ENCODE data around the gene NAA40. TPM values are rescaled to one million over a fixed set of nuclear protein-coding genes. Genes with fewer than 3 reads are reported as not detected.
A peak's percentile ranks its signal among the peaks of the same experiment; 100 is the strongest.

NAA40 gene
- total RNA-seq, 1 experiment from 2014 or later: 44.4 TPM

DNA sequence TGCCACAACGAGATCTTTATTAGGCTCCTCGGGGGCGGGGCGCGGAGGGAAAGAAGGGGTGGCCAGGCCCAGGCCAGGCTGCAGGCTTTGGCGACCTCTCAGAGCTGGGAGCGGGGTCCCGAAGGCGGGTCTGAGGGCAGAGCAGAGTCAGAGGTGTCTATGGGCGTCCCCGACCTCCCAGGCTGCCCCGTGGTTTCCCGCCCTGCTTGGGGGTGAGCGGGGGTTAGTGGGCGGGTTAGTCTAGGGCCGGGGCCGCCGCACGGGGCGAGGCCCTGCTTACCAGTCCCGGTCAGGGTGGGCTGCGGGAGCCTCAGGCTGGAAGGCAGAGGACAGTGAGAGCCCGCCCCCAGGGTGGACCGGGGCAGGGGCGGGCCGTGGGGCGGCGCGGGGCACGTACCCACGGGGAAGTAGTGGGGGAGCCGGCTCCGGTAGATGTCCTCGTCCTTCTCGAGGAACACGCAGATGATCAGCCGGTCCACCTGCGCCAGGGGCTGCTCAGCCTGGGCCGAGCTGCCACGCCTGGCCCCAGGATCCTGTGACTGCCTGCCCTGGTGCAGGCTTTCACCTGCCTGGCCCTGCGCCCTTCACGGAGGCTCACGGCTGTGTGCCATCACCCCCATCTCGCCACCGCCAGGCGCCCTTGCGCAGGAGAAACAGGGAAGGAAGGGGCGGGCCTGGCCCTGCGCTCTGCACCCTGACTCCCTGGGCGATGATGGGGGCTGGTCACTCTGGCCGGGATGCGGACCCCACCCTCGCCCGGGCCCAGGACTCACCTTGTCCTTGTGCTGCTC lies 60.0 kb downstream of the NAA40 start:
- no CpG with 5 or more reads among the region's 54 CpGs for WGBS (ENCODE audit: extremely low coverage, insufficient read length, low lambda C conversion rate)

More for the DNA sequence above, 60.0 kb downstream of the NAA40 start:
- peak overlapping the region; percentile 29 for H3K4me2 ChIP-seq (ENCODE audit: insufficient read depth, insufficient read length, low read length)
- no peak overlapping the region for H3K4ac ChIP-seq (ENCODE audit: low read depth, low read length)
- H3K14ac ChIP-seq (ENCODE audit: insufficient read depth, low read length): no peak overlapping the region
- H3K79me1 ChIP-seq (ENCODE audit: insufficient read depth, low read depth, low read length, poor library complexity, severe bottlenecking): no peaks in the 10 kb centered on the region
- peak overlapping the region in 1 of 3 experiments; percentile 81; a peak in 3 of 7 replicates for H3K27ac Mint-ChIP-seq
- H4K20me1 ChIP-seq (ENCODE audit: control insufficient read depth, insufficient read depth, insufficient read length): no peaks in the 10 kb centered on the region
- no peak overlapping the region for H3K56ac ChIP-seq (ENCODE audit: insufficient read length, low read depth, low read length)
- H2BK120ac ChIP-seq (ENCODE audit: low read depth, low read length, poor library complexity, severe bottlenecking): no peak overlapping the region
- H4K91ac ChIP-seq (ENCODE audit: insufficient read length, low read depth, low read length): no peak overlapping the region
- H2AK5ac ChIP-seq (ENCODE audit: insufficient read length, low read length): no peak overlapping the region
- H3K79me2 ChIP-seq (ENCODE audit: insufficient read depth, low read length): no peaks in the 10 kb centered on the region
- H3K9ac ChIP-seq (ENCODE audit: extremely low read depth, insufficient read length, low read length): no peak overlapping the region
- H3K9me3 Mint-ChIP-seq: no peaks in the 10 kb centered on the region
- H3K4me1 ChIP-seq (ENCODE audit: insufficient read depth, low read length): no peaks in the 10 kb centered on the region
- no peak overlapping the region for H2AFZ ChIP-seq (ENCODE audit: low read length)
- H2BK15ac ChIP-seq (ENCODE audit: low read depth, low read length): no peak overlapping the region
- H2BK20ac ChIP-seq (ENCODE audit: low read depth, low read length, poor library complexity, severe bottlenecking): no peak overlapping the region
- H3K36me3 Mint-ChIP-seq (ENCODE audit: insufficient read depth in 1 of 3, low read depth in 3 of 3): peaks cover 17 to 44% (median 41%) of the 10 kb centered on the region in 3 experiments
- no peak overlapping the region for H3K18ac ChIP-seq (ENCODE audit: insufficient read length, low read depth, low read length)
- H3K4me3 Mint-ChIP-seq: peak overlapping the region; percentile 54 to 72
- H3K4me1 Mint-ChIP-seq: peaks cover 7 to 13% of the 10 kb centered on the region in 2 experiments
- DNase-seq: peak; percentile 81
- no peak overlapping the region for H3T11ph ChIP-seq (ENCODE audit: low read length)
- no peak overlapping the region for H4K8ac ChIP-seq (replicated peaks; ENCODE audit: insufficient read length, low read depth, low read length)
- H2BK12ac ChIP-seq (ENCODE audit: insufficient read length, low read depth, low read length): no peak overlapping the region
- no peak overlapping the region for H3K23ac ChIP-seq (ENCODE audit: insufficient read length, low read depth, low read length)
- H3K27me3 ChIP-seq (ENCODE audit: insufficient read depth, low read length): peaks cover 3% of the 10 kb centered on the region; the same call in 1 of the 2 replicates
- no peaks in the 10 kb centered on the region for H3K9me3 ChIP-seq (ENCODE audit: control insufficient read depth, low read depth, low read length)
- peaks cover 28% of the 10 kb centered on the region for H3K27me3 Mint-ChIP-seq (ENCODE audit: low read depth)
- TF ChIP-seq, protein P1, sequence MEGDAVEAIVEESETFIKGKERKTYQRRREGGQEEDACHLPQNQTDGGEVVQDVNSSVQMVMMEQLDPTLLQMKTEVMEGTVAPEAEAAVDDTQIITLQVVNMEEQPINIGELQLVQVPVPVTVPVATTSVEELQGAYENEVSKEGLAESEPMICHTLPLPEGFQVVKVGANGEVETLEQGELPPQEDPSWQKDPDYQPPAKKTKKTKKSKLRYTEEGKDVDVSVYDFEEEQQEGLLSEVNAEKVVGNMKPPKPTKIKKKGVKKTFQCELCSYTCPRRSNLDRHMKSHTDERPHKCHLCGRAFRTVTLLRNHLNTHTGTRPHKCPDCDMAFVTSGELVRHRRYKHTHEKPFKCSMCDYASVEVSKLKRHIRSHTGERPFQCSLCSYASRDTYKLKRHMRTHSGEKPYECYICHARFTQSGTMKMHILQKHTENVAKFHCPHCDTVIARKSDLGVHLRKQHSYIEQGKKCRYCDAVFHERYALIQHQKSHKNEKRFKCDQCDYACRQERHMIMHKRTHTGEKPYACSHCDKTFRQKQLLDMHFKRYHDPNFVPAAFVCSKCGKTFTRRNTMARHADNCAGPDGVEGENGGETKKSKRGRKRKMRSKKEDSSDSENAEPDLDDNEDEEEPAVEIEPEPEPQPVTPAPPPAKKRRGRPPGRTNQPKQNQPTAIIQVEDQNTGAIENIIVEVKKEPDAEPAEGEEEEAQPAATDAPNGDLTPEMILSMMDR (conservative IDR thresholded peaks at IDR 0.05): peak; percentile 41; the same call in 2 of the 3 replicates
- no peak overlapping the region for H2BK5ac ChIP-seq (ENCODE audit: insufficient read length, low read length)
- H3K27ac ChIP-seq (ENCODE audit: insufficient read length, low read depth, low read length): no peak overlapping the region
- H4K5ac ChIP-seq (ENCODE audit: insufficient read length, low read depth, low read length): no peak overlapping the region
- peaks cover 11% of the 10 kb centered on the region for H3K23me2 ChIP-seq (ENCODE audit: insufficient read length, low read depth, low read length, poor library complexity, severe bottlenecking)

Measured in H9 (cell line).